CD4-positive, alpha-beta memory T cell (primary cell): Measurements from ENCODE around the gene KRT14. TPM values are rescaled to one million over a fixed set of nuclear protein-coding genes. Genes with fewer than 3 reads are reported as not detected.
"Not testable (repeated sequence)": the region's sequence is repeated elsewhere in the genome, so short reads cannot be mapped to it uniquely, and the experiment has no call there.

Source experiments
- CTCF ChIA-PET: fragments of 350-600 bp; sonication (Branson Sonifier 250); formaldehyde crosslinking; loops from one replicate; lab custom pipeline; 2021; ENCODE audit warnings: inconsistent platforms; ENCODE audit not compliant: partially characterized antibody; lab: Charles Lee
- POLR2A ChIA-PET: fragments of 350-600 bp; sonication (Branson Sonifier 250); formaldehyde crosslinking; loops from one replicate; lab custom pipeline; 2021; ENCODE audit not compliant: partially characterized antibody; lab: Charles Lee
- DNase-seq, 5 donors: peaks; one replicate each; pipeline versions ENCODE4 v3.0.0 to v3.0.0-alpha.2; 2020 to 2022; ENCODE audit warnings: mixed read lengths in 1 of 5
- H3K27ac ChIP-seq: one replicate; pipeline ENCODE4 v1.7.0; 2013; ENCODE audit warnings: low read depth, low read length
- H3K27me3 ChIP-seq: 2 replicates; pipeline ENCODE4 v1.7.0; 2013; ENCODE audit warnings: mild to moderate bottlenecking, low read length, moderate library complexity; ENCODE audit not compliant: insufficient read depth
- H3K36me3 ChIP-seq: 2 replicates; pipeline ENCODE4 v1.7.0; 2013; ENCODE audit warnings: mild to moderate bottlenecking, low read length, moderate library complexity; ENCODE audit not compliant: insufficient read depth
- H3K4me1 ChIP-seq: 2 replicates; pipeline ENCODE4 v1.7.0; 2013; ENCODE audit warnings: mild to moderate bottlenecking, low read length, moderate library complexity; ENCODE audit not compliant: insufficient read depth
- H3K4me3 ChIP-seq, 2 donors: one replicate each; pipeline ENCODE4 v1.7.0; 2013; ENCODE audit warnings: low read length in 2 of 2, mild to moderate bottlenecking in 1 of 2
- H3K9me3 ChIP-seq, 2 donors: one replicate each; pipeline ENCODE4 v1.7.0; 2013; ENCODE audit warnings: low read length in 2 of 2, control low read depth in 1 of 2; ENCODE audit not compliant: control insufficient read depth in 1 of 2
- H3K27ac Mint-ChIP-seq, 7 donors: one replicate each; pipeline ENCODE4 v1.8.0; 2020 to 2021; ENCODE audit warnings: mixed read lengths in 7 of 7, mild to moderate bottlenecking in 6 of 7, inconsistent platforms in 3 of 7, moderate library complexity in 3 of 7
- H3K27me3 Mint-ChIP-seq, 2 donors: one replicate each; pipeline ENCODE4 v1.8.0; 2020 to 2021; ENCODE audit warnings: mixed read lengths in 2 of 2
- H3K36me3 Mint-ChIP-seq, 2 donors: one replicate each; pipeline ENCODE4 v1.8.0; 2020 to 2021; ENCODE audit warnings: mixed read lengths in 2 of 2, inconsistent platforms in 1 of 2, mild to moderate bottlenecking in 1 of 2
- H3K4me1 Mint-ChIP-seq, 4 donors: one replicate each; pipeline ENCODE4 v1.8.0; 2020 to 2021; ENCODE audit warnings: mixed read lengths in 4 of 4, mild to moderate bottlenecking in 1 of 4
- H3K4me3 Mint-ChIP-seq, 8 donors: one replicate each; pipeline ENCODE4 v1.8.0; 2020 to 2021; ENCODE audit warnings: mixed read lengths in 8 of 8, mild to moderate bottlenecking in 7 of 8, moderate library complexity in 6 of 8, inconsistent platforms in 3 of 8
- H3K9me3 Mint-ChIP-seq, 8 donors: one replicate each; pipeline ENCODE4 v1.8.0; 2020 to 2021; ENCODE audit warnings: mixed read lengths in 8 of 8, mild to moderate bottlenecking in 5 of 8, inconsistent platforms in 3 of 8, moderate library complexity in 1 of 8
- intact Hi-C: fragments of 100-400 bp; cut with micrococcal nuclease; formaldehyde crosslinking; loops from one replicate; pipeline ENCODE4 v1.15.1; 2023
- polyA plus RNA-seq, 2 donors: library from polyadenylated mRNA; unstranded; fragments of 300-500 nt; fragmentation: Illumina TruSeq; gene quantifications; one replicate each; pipeline ENCODE4 v1.2.3, GENCODE V29; 2021
- total RNA-seq, 2 experiments: library from RNA; stranded (reverse); gene quantifications; one replicate each; pipeline ENCODE4 v1.2.3, GENCODE V29; 2021

The KRT14 gene
- total and polyA plus RNA-seq, 4 experiments from 2014 or later = not detected

GRCh38 chr17:41585301-41586056 is 1.2 kb downstream of the KRT14 start:
- Mint-ChIP-seq H3K4me3 (no peak overlapping the region), H3K36me3 (no peaks in the 10 kb centered on the region), H3K27ac (no peak overlapping the region), H3K9me3 (no peaks in the 10 kb centered on the region), H3K27me3 (peaks cover 9 to 31% of the 10 kb centered on the region in 2 donors), H3K4me1 (no peaks in the 10 kb centered on the region)
- POLR2A ChIA-PET = no interaction called here
- H3K36me3 ChIP-seq = no peaks in the 10 kb centered on the region
- intact Hi-C loops = no loop called here
- no peak overlapping the region for H3K4me3 ChIP-seq
- H3K4me1 ChIP-seq = no peaks in the 10 kb centered on the region
- no peak overlapping the region for H3K27ac ChIP-seq
- CTCF ChIA-PET = no interaction called here
- no peak for DNase-seq
- no peaks in the 10 kb centered on the region for H3K9me3 ChIP-seq
- no peaks in the 10 kb centered on the region for H3K27me3 ChIP-seq

GRCh38 chr17:41584331-41584927 is 2.3 kb downstream of the KRT14 start:
- H3K9me3 ChIP-seq, H3K9me3 Mint-ChIP-seq, CTCF ChIA-PET, H3K4me1 ChIP-seq, H3K27ac ChIP-seq, intact Hi-C loops, POLR2A ChIA-PET, H3K4me3 Mint-ChIP-seq, DNase-seq, H3K36me3 Mint-ChIP-seq, H3K4me1 Mint-ChIP-seq, H3K4me3 ChIP-seq, H3K27ac Mint-ChIP-seq, H3K36me3 ChIP-seq, H3K27me3 ChIP-seq: not testable (repeated sequence)
- peaks cover 5 to 34% of the 10 kb centered on the region in 2 donors for H3K27me3 Mint-ChIP-seq

GRCh38 chr17:41583137-41584127 is 3.3 kb downstream of the KRT14 start:
- Mint-ChIP-seq H3K9me3 (no peaks in the 10 kb centered on the region), H3K4me1 (peaks cover 0 to 1% (median 0%) of the 10 kb centered on the region in 4 donors), H3K36me3 (no peaks in the 10 kb centered on the region), H3K4me3 (no peak overlapping the region), H3K27ac (no peak overlapping the region), H3K27me3 (peaks cover 7 to 36% of the 10 kb centered on the region in 2 donors)
- no peak overlapping the region for H3K27ac ChIP-seq
- no peak for DNase-seq
- H3K9me3 ChIP-seq = no peaks in the 10 kb centered on the region
- H3K36me3 ChIP-seq = no peaks in the 10 kb centered on the region
- no peak overlapping the region for H3K4me3 ChIP-seq
- CTCF ChIA-PET = interaction anchor here (1.0 kb wide), 1 partner anchor 65 kb away, joined by 4 read pairs; no protein-coding TSS in a partner anchor
- no peaks in the 10 kb centered on the region for H3K27me3 ChIP-seq
- POLR2A ChIA-PET = no interaction called here
- intact Hi-C loops = no loop called here
- H3K4me1 ChIP-seq = no peaks in the 10 kb centered on the region

GRCh38 chr17:41582061-41582968 is 4.4 kb downstream of the KRT14 start:
- H3K4me1 ChIP-seq, H3K36me3 Mint-ChIP-seq, H3K9me3 ChIP-seq, H3K27ac Mint-ChIP-seq, H3K9me3 Mint-ChIP-seq, H3K4me3 ChIP-seq, intact Hi-C loops, POLR2A ChIA-PET, H3K4me1 Mint-ChIP-seq, H3K27ac ChIP-seq, H3K4me3 Mint-ChIP-seq, H3K36me3 ChIP-seq, DNase-seq, H3K27me3 ChIP-seq: not testable (repeated sequence)
- peaks cover 10 to 40% of the 10 kb centered on the region in 2 donors for H3K27me3 Mint-ChIP-seq
- CTCF ChIA-PET = interaction anchor here (1.0 to 1.5 kb wide), 2 partner anchors 33 to 66 kb away, joined by 4 to 9 read pairs; no protein-coding TSS in a partner anchor

- Histone ChIP-seq H3K36me3 (no peaks in the 10 kb centered on the region), H3K4me1 (no peaks in the 10 kb centered on the region), H3K27me3 (no peaks in the 10 kb centered on the region), H3K9me3 (no peaks in the 10 kb centered on the region), H3K4me3 (no peak overlapping the region), H3K27ac (no peak overlapping the region)
- Mint-ChIP-seq H3K4me3 (no peak overlapping the region), H3K4me1 (peaks cover 0 to 1% (median 0%) of the 10 kb centered on the region in 4 donors), H3K27ac (no peak overlapping the region), H3K36me3 (no peaks in the 10 kb centered on the region), H3K9me3 (no peaks in the 10 kb centered on the region), H3K27me3 (peaks cover 15 to 40% of the 10 kb centered on the region in 2 donors)
- intact Hi-C loops = no loop called here
- CTCF ChIA-PET = interaction anchor here (1.5 kb wide), 1 partner anchor 32 kb away, joined by 9 read pairs; no protein-coding TSS in a partner anchor
- DNase-seq = no peak
- POLR2A ChIA-PET = no interaction called here
Observed at GRCh38 chr17:41581366-41582060, 5.2 kb downstream of the KRT14 start.

- intact Hi-C loops = no loop called here
- peaks cover 18 to 36% of the 10 kb centered on the region in 2 donors for H3K27me3 Mint-ChIP-seq
Observed at GRCh38 chr17:41580687-41581365, 5.9 kb downstream of the KRT14 start.

More at GRCh38 chr17:41580687-41581365, 5.9 kb downstream of the KRT14 start:
- Mint-ChIP-seq H3K4me3 (no peak overlapping the region), H3K9me3 (no peaks in the 10 kb centered on the region), H3K4me1 (peaks cover 0 to 1% (median 0%) of the 10 kb centered on the region in 4 donors), H3K27ac (no peak overlapping the region), H3K36me3 (no peaks in the 10 kb centered on the region)
- CTCF ChIA-PET = interaction anchor here (1.5 kb wide), 1 partner anchor 32 kb away, joined by 9 read pairs; no protein-coding TSS in a partner anchor
- Histone ChIP-seq H3K27ac (no peak overlapping the region), H3K4me1 (no peaks in the 10 kb centered on the region), H3K4me3 (no peak overlapping the region), H3K9me3 (no peaks in the 10 kb centered on the region), H3K27me3 (no peaks in the 10 kb centered on the region), H3K36me3 (no peaks in the 10 kb centered on the region)
- no peak for DNase-seq
- POLR2A ChIA-PET = no interaction called here
